ENCODE results near the gene OR2L8. TPM values are rescaled to one million over a fixed set of nuclear protein-coding genes. Genes with fewer than 3 reads are reported as not detected.

Gene OR2L8
- total RNA-seq: 0.21 TPM in 1 of 2 replicates, not detected in the other

GRCh38 chr1:247948558-247948957 lies at the start of gene OR2L8:
TSS of gene OR2L8 (plus strand) at chr1:247948858. CDS start at chr1:247948858, 0 bp downstream.
- Mint-ChIP-seq H3K27ac (no peak within 1 kb of the TSS), H3K27me3 (ENCODE audit: insufficient read depth) (peaks cover 1% of the 10 kb centered on the region), H3K36me3 (ENCODE audit: low read depth) (no peaks in the 10 kb centered on the region), H3K9me3 (no peaks in the 10 kb centered on the region), H3K4me3 (no peak within 1 kb of the TSS), H3K4me1 (ENCODE audit: low read depth) (no peaks in the 10 kb centered on the region)
- intact Hi-C loops (cut with micrococcal nuclease): no loop called here
- no peak for DNase-seq (ENCODE audit: low spot score)

GRCh38 chr1:247904122-247904521 lies 44.5 kb upstream of the OR2L8 start:
- Mint-ChIP-seq H3K4me1 (ENCODE audit: low read depth) (peaks cover 33% of the 10 kb centered on the region), H3K36me3 (ENCODE audit: low read depth) (no peaks in the 10 kb centered on the region), H3K4me3 (no peak overlapping the region), H3K27me3 (ENCODE audit: insufficient read depth) (peaks cover 2% of the 10 kb centered on the region), H3K9me3 (peaks cover 3% of the 10 kb centered on the region), H3K27ac (peak overlapping the region; percentile 3)
- no peak for DNase-seq (ENCODE audit: low spot score)
- intact Hi-C loops (cut with micrococcal nuclease): no loop called here

GRCh38 chr1:247905181-247905580 lies 43.5 kb upstream of the OR2L8 start:
- Mint-ChIP-seq H3K9me3 (peaks cover 3% of the 10 kb centered on the region), H3K4me3 (no peak overlapping the region), H3K4me1 (ENCODE audit: low read depth) (peaks cover 33% of the 10 kb centered on the region), H3K36me3 (ENCODE audit: low read depth) (no peaks in the 10 kb centered on the region), H3K27me3 (ENCODE audit: insufficient read depth) (peaks cover 2% of the 10 kb centered on the region), H3K27ac (no peak overlapping the region)
- intact Hi-C loops (cut with micrococcal nuclease): no loop called here
- no peak for DNase-seq (ENCODE audit: low spot score)

GRCh38 chr1:247905910-247906503 lies 42.7 kb upstream of the OR2L8 start:
- H3K36me3 Mint-ChIP-seq (ENCODE audit: low read depth): no peaks in the 10 kb centered on the region
- peak overlapping the region; percentile 71 for H3K27ac Mint-ChIP-seq
- peaks cover 3% of the 10 kb centered on the region for H3K9me3 Mint-ChIP-seq
- DNase-seq (ENCODE audit: low spot score): no peak
- H3K4me3 Mint-ChIP-seq: peak overlapping the region; percentile 81
- peaks cover 2% of the 10 kb centered on the region for H3K27me3 Mint-ChIP-seq (ENCODE audit: insufficient read depth)
- intact Hi-C loops (cut with micrococcal nuclease): loop anchor here (1.0 kb wide), 1 partner anchor 31 kb away; no protein-coding TSS in a partner anchor
- H3K4me1 Mint-ChIP-seq (ENCODE audit: low read depth): peaks cover 33% of the 10 kb centered on the region

GRCh38 chr1:247906504-247907047 lies 42.1 kb upstream of the OR2L8 start:
- no peaks in the 10 kb centered on the region for H3K36me3 Mint-ChIP-seq (ENCODE audit: low read depth)
- intact Hi-C loops (cut with micrococcal nuclease): loop anchor here (1.0 kb wide), 1 partner anchor 31 kb away; no protein-coding TSS in a partner anchor

GRCh38 chr1:247908766-247909165 lies 39.9 kb upstream of the OR2L8 start:
- peaks cover 3% of the 10 kb centered on the region for H3K9me3 Mint-ChIP-seq
- peaks cover 33% of the 10 kb centered on the region for H3K4me1 Mint-ChIP-seq (ENCODE audit: low read depth)
- intact Hi-C loops (cut with micrococcal nuclease): no loop called here
- H3K4me3 Mint-ChIP-seq: no peak overlapping the region
- H3K27me3 Mint-ChIP-seq (ENCODE audit: insufficient read depth): peaks cover 2% of the 10 kb centered on the region
- H3K27ac Mint-ChIP-seq: no peak overlapping the region
- no peaks in the 10 kb centered on the region for H3K36me3 Mint-ChIP-seq (ENCODE audit: low read depth)
- DNase-seq (ENCODE audit: low spot score): no peak

More at GRCh38 chr1:247906504-247907047, 42.1 kb upstream of the OR2L8 start:
- DNase-seq (ENCODE audit: low spot score): no peak
- Mint-ChIP-seq H3K27me3 (ENCODE audit: insufficient read depth) (peaks cover 2% of the 10 kb centered on the region), H3K9me3 (peaks cover 3% of the 10 kb centered on the region), H3K4me1 (ENCODE audit: low read depth) (peaks cover 33% of the 10 kb centered on the region), H3K27ac (peak overlapping the region; percentile 71), H3K4me3 (peak overlapping the region; percentile 81)

- H3K36me3 Mint-ChIP-seq (ENCODE audit: low read depth): no peaks in the 10 kb centered on the region
- H3K4me1 Mint-ChIP-seq (ENCODE audit: low read depth): no peaks in the 10 kb centered on the region
- no peak overlapping the region for H3K27ac Mint-ChIP-seq
- H3K9me3 Mint-ChIP-seq: no peaks in the 10 kb centered on the region
- no peak overlapping the region for H3K4me3 Mint-ChIP-seq
- intact Hi-C loops (cut with micrococcal nuclease): no loop called here
- H3K27me3 Mint-ChIP-seq (ENCODE audit: insufficient read depth): no peaks in the 10 kb centered on the region
- DNase-seq (ENCODE audit: low spot score): no peak
Measured at GRCh38 chr1:247913786-247914185, 34.9 kb upstream of the OR2L8 start.

GRCh38 chr1:247914941-247915662 lies 33.6 kb upstream of the OR2L8 start:
- no peaks in the 10 kb centered on the region for H3K9me3 Mint-ChIP-seq
- intact Hi-C loops (cut with micrococcal nuclease): no loop called here
- H3K4me1 Mint-ChIP-seq (ENCODE audit: low read depth): no peaks in the 10 kb centered on the region
- no peak for DNase-seq (ENCODE audit: low spot score)
- no peaks in the 10 kb centered on the region for H3K36me3 Mint-ChIP-seq (ENCODE audit: low read depth)
- no peaks in the 10 kb centered on the region for H3K27me3 Mint-ChIP-seq (ENCODE audit: insufficient read depth)
- H3K4me3 Mint-ChIP-seq: no peak overlapping the region
- no peak overlapping the region for H3K27ac Mint-ChIP-seq

GRCh38 chr1:247919952-247920351 lies 28.7 kb upstream of the OR2L8 start, which contains the start of gene OR2T8:
TSS of gene OR2T8 (plus strand) at chr1:247920252. CDS start at chr1:247921018, 766 bp downstream.
- Mint-ChIP-seq H3K4me3 (no peak within 1 kb of the TSS), H3K27ac (no peak within 1 kb of the TSS), H3K9me3 (no peaks in the 10 kb centered on the region), H3K4me1 (ENCODE audit: low read depth) (no peaks in the 10 kb centered on the region), H3K36me3 (ENCODE audit: low read depth) (no peaks in the 10 kb centered on the region), H3K27me3 (ENCODE audit: insufficient read depth) (no peaks in the 10 kb centered on the region)
- intact Hi-C loops (cut with micrococcal nuclease): no loop called here
- DNase-seq (ENCODE audit: low spot score): no peak

GRCh38 chr1:247923941-247924340 lies 24.7 kb upstream of the OR2L8 start:
- Mint-ChIP-seq H3K9me3 (no peaks in the 10 kb centered on the region), H3K4me3 (no peak overlapping the region), H3K36me3 (ENCODE audit: low read depth) (no peaks in the 10 kb centered on the region), H3K4me1 (ENCODE audit: low read depth) (no peaks in the 10 kb centered on the region), H3K27me3 (ENCODE audit: insufficient read depth) (no peaks in the 10 kb centered on the region), H3K27ac (no peak overlapping the region)
- no peak for DNase-seq (ENCODE audit: low spot score)
- intact Hi-C loops (cut with micrococcal nuclease): no loop called here

- no peak within 1 kb of the TSS for H3K4me3 Mint-ChIP-seq
- no peaks in the 10 kb centered on the region for H3K36me3 Mint-ChIP-seq (ENCODE audit: low read depth)
- intact Hi-C loops (cut with micrococcal nuclease): no loop called here
- DNase-seq (ENCODE audit: low spot score): no peak
- H3K27me3 Mint-ChIP-seq (ENCODE audit: insufficient read depth): no peaks in the 10 kb centered on the region
- H3K9me3 Mint-ChIP-seq: no peaks in the 10 kb centered on the region
- no peaks in the 10 kb centered on the region for H3K4me1 Mint-ChIP-seq (ENCODE audit: low read depth)
- no peak within 1 kb of the TSS for H3K27ac Mint-ChIP-seq
Measured at GRCh38 chr1:247924868-247925267, 23.8 kb upstream of the OR2L8 start, which contains the start of gene OR2AJ1. TSS of gene OR2AJ1 (plus strand) at chr1:247924889. CDS start at chr1:247933769, 8,880 bp downstream.

GRCh38 chr1:247933989-247934388 lies 14.7 kb upstream of the OR2L8 start:
- Mint-ChIP-seq H3K4me3 (no peak overlapping the region), H3K4me1 (ENCODE audit: low read depth) (no peaks in the 10 kb centered on the region), H3K27ac (no peak overlapping the region), H3K27me3 (ENCODE audit: insufficient read depth) (peaks cover 2% of the 10 kb centered on the region), H3K9me3 (no peaks in the 10 kb centered on the region), H3K36me3 (ENCODE audit: low read depth) (no peaks in the 10 kb centered on the region)
- intact Hi-C loops (cut with micrococcal nuclease): no loop called here
- no peak for DNase-seq (ENCODE audit: low spot score)

- no peaks in the 10 kb centered on the region for H3K9me3 Mint-ChIP-seq
- no peaks in the 10 kb centered on the region for H3K36me3 Mint-ChIP-seq (ENCODE audit: low read depth)
- intact Hi-C loops (cut with micrococcal nuclease): loop anchor here (2.0 to 5.0 kb wide), 4 partner anchors 167 to 872 kb away; no protein-coding TSS in a partner anchor
- DNase-seq (ENCODE audit: low spot score): no peak
- no peaks in the 10 kb centered on the region for H3K4me1 Mint-ChIP-seq (ENCODE audit: low read depth)
- H3K27me3 Mint-ChIP-seq (ENCODE audit: insufficient read depth): peaks cover 4% of the 10 kb centered on the region
- H3K4me3 Mint-ChIP-seq: no peak overlapping the region
- no peak overlapping the region for H3K27ac Mint-ChIP-seq
Measured at GRCh38 chr1:247935781-247936180, 12.9 kb upstream of the OR2L8 start.
